ENCODE data around the gene SLC8B1. TPM values are rescaled to one million over a fixed set of nuclear protein-coding genes. Genes with fewer than 3 reads are reported as not detected.

The SLC8B1 gene
- total and polyA plus RNA-seq, 2 of the 4 experiments (the other 2 are of a cell fraction): 4.1 to 10.2 TPM

DNA sequence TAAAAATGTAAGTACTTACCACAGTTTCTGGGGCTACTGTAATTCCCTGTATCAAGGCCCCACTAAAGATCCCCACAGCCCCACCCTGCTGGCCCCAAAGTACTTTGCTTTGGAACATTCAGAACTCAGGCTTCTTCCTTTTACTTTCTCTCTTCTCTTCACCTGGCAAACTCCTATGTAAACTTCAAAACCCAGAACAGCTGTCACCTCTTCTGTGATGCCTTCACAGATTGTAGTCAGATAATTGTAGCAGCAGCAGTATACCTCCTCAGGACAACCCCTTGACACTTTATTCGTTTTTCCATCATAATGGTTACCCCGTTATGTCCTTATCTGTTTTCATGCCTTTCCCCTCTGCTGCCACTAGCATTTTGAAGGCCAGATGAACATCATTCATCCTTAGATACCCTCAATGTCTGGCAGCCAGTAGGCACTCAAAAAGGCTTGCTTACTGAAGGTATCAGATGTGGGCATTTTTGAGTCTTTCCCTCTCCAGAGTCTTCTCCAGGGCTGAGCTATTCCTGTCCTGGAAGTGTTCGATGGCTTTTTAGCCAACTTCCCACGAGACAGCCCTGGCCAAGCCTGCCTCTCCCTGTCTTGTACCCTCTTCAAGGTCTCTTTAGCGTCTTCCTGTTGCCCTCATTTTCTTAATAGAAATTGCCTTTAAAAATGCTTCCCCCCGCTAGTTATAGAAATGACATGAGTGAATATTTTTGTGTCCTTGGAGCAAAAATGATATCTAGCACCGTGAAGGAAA is 30.9 kb upstream of the SLC8B1 start:
- POLR2A ChIA-PET (ENCODE audit: unreplicated experiment): no interaction called here

More for the DNA sequence above, 30.9 kb upstream of the SLC8B1 start:
- WGBS, 2 experiments (ENCODE audit: extremely low coverage in 2 of 2, insufficient read length in 1 of 2): 100% methylated on average over 1 of the region's 7 CpGs; no CpG with 5 or more reads in 1 of the 2 experiments
- H3K4ac ChIP-seq (ENCODE audit: low read depth, low read length): no peak overlapping the region
- no peak overlapping the region for H2AK5ac ChIP-seq (ENCODE audit: low read depth, low read length)
- no peak overlapping the region for H3K18ac ChIP-seq (ENCODE audit: low read depth, low read length)
- H4K91ac ChIP-seq (ENCODE audit: insufficient read depth, low read depth, low read length): no peak overlapping the region
- CTCF ChIA-PET: no interaction called here
- H2AFZ ChIP-seq (replicated peaks; ENCODE audit: low read length, poor library complexity): no peak overlapping the region
- no peaks in the 10 kb centered on the region for H3K27me3 ChIP-seq (ENCODE audit: control insufficient read depth, insufficient read depth, low read length)
- no peak overlapping the region for H3K14ac ChIP-seq (replicated peaks; ENCODE audit: low read depth, low read length)
- H3K27ac ChIP-seq (ENCODE audit: insufficient read depth, low read length): no peak overlapping the region
- H3K23ac ChIP-seq (ENCODE audit: low read depth, low read length): no peak overlapping the region
- peaks cover 0 to 29% of the 10 kb centered on the region in 2 experiments; a peak in 3 of 4 replicates for H3K79me1 ChIP-seq (ENCODE audit: low read depth in 1 of 2, low read length in 2 of 2)
- H4K20me1 ChIP-seq (ENCODE audit: insufficient read depth, low read length): peaks cover 5% of the 10 kb centered on the region; the same call in 1 of the 2 replicates
- DNase-seq: no peak
- no peak overlapping the region for H4K8ac ChIP-seq (ENCODE audit: low read depth in 2 of 2, low read length in 2 of 2)
- no peak overlapping the region for H4K5ac ChIP-seq (ENCODE audit: low read depth, low read length)
- no peak overlapping the region for H2BK120ac ChIP-seq (ENCODE audit: low read depth, low read length)
- no peaks in the 10 kb centered on the region; the same call in 1 of the 2 replicates for H3K4me1 ChIP-seq (ENCODE audit: control insufficient read depth, insufficient read depth, low read length)
- H2BK5ac ChIP-seq (ENCODE audit: low read depth, low read length, poor library complexity, severe bottlenecking): no peak overlapping the region
- no TSS peak for BruUV-seq (replicated peaks)
- no peak for TF ChIP-seq BHLHE40 (IDR thresholded peaks at IDR 0.05; ENCODE audit: low read depth, low read length)
- no peak for TF ChIP-seq SMC3 (IDR thresholded peaks at IDR 0.05; ENCODE audit: low read depth, low read length)
- no peak for TF ChIP-seq CTCF (conservative IDR thresholded peaks at IDR 0.05; ENCODE audit: low read depth, low read length)
- no peak for TF ChIP-seq CEBPB (IDR thresholded peaks at IDR 0.05; ENCODE audit: low read depth, low read length)
- TF ChIP-seq MXI1 (IDR thresholded peaks at IDR 0.05; ENCODE audit: borderline replicate concordance, low read depth, low read length): no peak
- TF ChIP-seq CHD1 (IDR thresholded peaks at IDR 0.05; ENCODE audit: low read depth, low read length): no peak
- H3K9me3 ChIP-seq (ENCODE audit: control insufficient read depth, insufficient read depth, low read length): no peaks in the 10 kb centered on the region
- no peak overlapping the region for H3K4me3 ChIP-seq (ENCODE audit: insufficient read depth, low read depth, low read length)
- H3K36me3 ChIP-seq (ENCODE audit: control insufficient read depth, insufficient read depth, low read length): no peaks in the 10 kb centered on the region; the same call in 1 of the 2 replicates
- H3K56ac ChIP-seq (ENCODE audit: extremely low read depth, insufficient read depth, low read length): no peak overlapping the region
- no peak for ATAC-seq (ENCODE audit: low read depth)
- H2BK15ac ChIP-seq (ENCODE audit: low read depth, low read length): no peak overlapping the region
- in situ Hi-C loops (cut with MboI; ENCODE audit: low sequenced_read_pairs) (no loop called here), dilution Hi-C loops (cut with HindIII; ENCODE audit: low sequenced_read_pairs, unreplicated experiment) (no loop called here), intact Hi-C loops (cut with micrococcal nuclease) (no loop called here)
- no peak overlapping the region for H3K4me2 ChIP-seq (ENCODE audit: low read depth, low read length)
- peaks cover 10% of the 10 kb centered on the region for H3K9me1 ChIP-seq (ENCODE audit: insufficient read depth, low read length)
- no peak overlapping the region for H3K9ac ChIP-seq (ENCODE audit: low read depth, low read length)
- no peak overlapping the region for H2BK20ac ChIP-seq (ENCODE audit: low read depth, low read length)
- no peak overlapping the region for H2AK9ac ChIP-seq (replicated peaks; ENCODE audit: low read depth, low read length, poor library complexity)

Data from IMR-90 (cell line).